Aorta (tissue), 5 donors: ENCODE measurements around the gene OSBPL3. TPM values are rescaled to one million over a fixed set of nuclear protein-coding genes. Genes with fewer than 3 reads are reported as not detected.
A peak's percentile ranks its signal among the peaks of the same experiment; 100 is the strongest.

Experiments
- ATAC-seq: fragments of 200-7000 bp; cut with Tn5 transposase; one replicate; pipeline ENCODE4 v1.9.1; 2022; ENCODE audit warnings: moderate library complexity; ENCODE audit not compliant: low FRiP score
- DNase-seq, 2 donors: peaks; one replicate each; pipeline ENCODE4 v3.0.0-alpha.2; 2020
- H3K27ac ChIP-seq, 2 donors: one replicate each; pipeline ENCODE4 v1.5.1; 2013; ENCODE audit warnings: low read length in 2 of 2, mild to moderate bottlenecking in 2 of 2, moderate library complexity in 2 of 2, control low read depth in 1 of 2, inconsistent platforms in 1 of 2, low read depth in 1 of 2
- H3K27me3 ChIP-seq, 2 donors: one replicate each; pipeline ENCODE4 v1.6.1; 2013; ENCODE audit warnings: control low read depth in 1 of 2, low read length in 1 of 2, mild to moderate bottlenecking in 1 of 2, moderate library complexity in 1 of 2; ENCODE audit not compliant: insufficient read depth in 2 of 2, control insufficient read depth in 1 of 2
- H3K36me3 ChIP-seq, 2 donors: one replicate each; pipeline ENCODE4 v1.6.1; 2013; ENCODE audit warnings: control low read depth in 1 of 2, low read length in 1 of 2, mild to moderate bottlenecking in 1 of 2; ENCODE audit not compliant: insufficient read depth in 2 of 2, control insufficient read depth in 1 of 2
- H3K4me1 ChIP-seq, 2 donors: one replicate each; pipeline ENCODE4 v1.6.1; 2013; ENCODE audit warnings: low read length in 2 of 2, control low read depth in 1 of 2, mild to moderate bottlenecking in 1 of 2, moderate library complexity in 1 of 2; ENCODE audit not compliant: insufficient read depth in 2 of 2, control insufficient read depth in 1 of 2
- H3K4me3 ChIP-seq, 2 donors: one replicate each; pipeline ENCODE4 v1.5.1; 2013; ENCODE audit warnings: low read length in 2 of 2, control low read depth in 1 of 2, mild to moderate bottlenecking in 1 of 2
- H3K9me3 ChIP-seq: one replicate; pipeline ENCODE4 v1.6.1; 2013; ENCODE audit warnings: mild to moderate bottlenecking, low read length; ENCODE audit not compliant: control insufficient read depth
- WGBS, 2 donors: extraction: QIAGEN DNeasy Blood & Tissue Kit; methylation state at CpG; one replicate each; pipeline ENCODE4 v1.1.7; 2013; 5-methylcytosine and 5-hydroxymethylcytosine counted together
- intact Hi-C, 2 donors: fragments of 100-400 bp; cut with DNase I; formaldehyde crosslinking; loops; one replicate each; pipeline versions ENCODE4 v1.14.2 to v1.15.0; 2022
- polyA plus RNA-seq, 2 donors: library from polyadenylated mRNA; stranded (reverse); fragments of 200-250 nt; gene quantifications; one replicate each; pipeline ENCODE4 v1.2.3, GENCODE V29; 2013
- total RNA-seq, 2 donors: library from RNA; stranded (reverse); fragmentation: NEBNext Ultra II Directional; extraction: Animal tissue kit (Norgen Biotek cat#: 25700); gene quantifications; one replicate each; pipeline ENCODE4 v1.2.1, GENCODE V29; 2021
- donor health status: healthy with polysubstance abuse.
- donor health status: Bipolar disorder and iron deficiency.
- donor health status: DM: no; HTN: no; CAD: no.
- donor health status: DM: no; HTN: no; CAD: no.
- donor health status: DM: yes; HTN: yes; CAD: no.

The OSBPL3 gene
- total and polyA plus RNA-seq, 4 donors: 0.41 to 15.6 (median 5.6) TPM

DNA sequence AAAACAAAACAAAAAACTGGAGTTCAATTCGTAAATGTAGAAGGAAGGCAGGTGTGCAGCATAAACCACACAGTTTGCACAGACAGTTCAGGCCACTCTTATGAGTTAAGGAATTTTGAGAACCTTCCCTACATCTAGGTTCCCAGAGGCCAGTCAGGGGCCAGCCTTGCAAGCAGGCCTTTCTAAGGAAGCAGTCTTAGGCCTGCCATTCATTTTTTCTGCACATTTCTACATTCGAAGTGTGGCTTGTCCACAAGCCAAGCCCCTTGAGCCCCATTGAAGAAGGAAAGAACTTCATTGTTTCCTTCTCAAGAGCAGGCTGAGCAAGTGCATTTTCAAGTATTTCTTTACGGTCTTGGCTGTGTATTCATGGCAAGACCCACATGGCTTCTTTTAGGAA is 11.4 kb upstream of the OSBPL3 start:
- intact Hi-C loops: no loop called here
- Histone ChIP-seq H3K27ac (no peak overlapping the region), H3K4me1 (no peaks in the 10 kb centered on the region), H3K4me3 (no peak overlapping the region), H3K27me3 (no peaks in the 10 kb centered on the region), H3K36me3 (no peaks in the 10 kb centered on the region), H3K9me3 (no peaks in the 10 kb centered on the region)
- no peak for ATAC-seq
- 80 to 82% methylated on average over 3 of the region's 3 CpGs for WGBS, 2 donors
- DNase-seq: no peak

GRCh38 chr7:24987331-24987842 is 7.4 kb upstream of the OSBPL3 start:
- DNase-seq (no peak), ATAC-seq (no peak)
- Histone ChIP-seq H3K4me1 (no peaks in the 10 kb centered on the region), H3K27me3 (no peaks in the 10 kb centered on the region), H3K4me3 (no peak overlapping the region), H3K9me3 (no peaks in the 10 kb centered on the region), H3K27ac (no peak overlapping the region), H3K36me3 (no peaks in the 10 kb centered on the region)
- intact Hi-C loops: no loop called here
- WGBS, 2 donors: 85 to 90% methylated on average over 1 of the region's 1 CpG

DNA sequence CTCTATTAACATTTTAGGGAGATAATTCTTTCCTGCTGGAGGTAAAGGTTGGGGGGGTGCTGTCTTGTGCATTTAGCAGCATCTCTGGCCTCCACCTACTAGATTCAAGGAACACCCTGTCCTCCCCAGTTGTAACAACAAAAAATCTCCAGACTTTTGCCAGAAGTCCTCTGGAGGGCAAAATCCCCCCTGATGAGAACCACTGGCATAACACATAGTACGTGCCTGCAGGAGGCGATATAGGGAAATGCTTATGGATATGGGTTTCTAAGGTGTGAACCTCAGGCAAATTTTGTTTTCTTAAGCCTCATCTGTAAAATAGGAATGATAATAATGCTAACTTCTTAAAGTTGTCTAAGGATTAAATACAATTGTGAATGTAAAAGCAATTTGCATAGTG is 2.9 kb upstream of the OSBPL3 start:
- 97 to 98% methylated on average over 2 of the region's 2 CpGs for WGBS, 2 donors
- no peaks in the 10 kb centered on the region for H3K36me3 ChIP-seq
- H3K27ac ChIP-seq: no peak overlapping the region
- no peaks in the 10 kb centered on the region for H3K9me3 ChIP-seq
- H3K4me3 ChIP-seq: no peak overlapping the region
- ATAC-seq: no peak
- intact Hi-C loops: loop anchor here (5.0 kb wide), 2 partner anchors 151 to 161 kb away; no protein-coding TSS in a partner anchor
- no peak for DNase-seq
- no peaks in the 10 kb centered on the region for H3K27me3 ChIP-seq
- H3K4me1 ChIP-seq: no peaks in the 10 kb centered on the region

DNA sequence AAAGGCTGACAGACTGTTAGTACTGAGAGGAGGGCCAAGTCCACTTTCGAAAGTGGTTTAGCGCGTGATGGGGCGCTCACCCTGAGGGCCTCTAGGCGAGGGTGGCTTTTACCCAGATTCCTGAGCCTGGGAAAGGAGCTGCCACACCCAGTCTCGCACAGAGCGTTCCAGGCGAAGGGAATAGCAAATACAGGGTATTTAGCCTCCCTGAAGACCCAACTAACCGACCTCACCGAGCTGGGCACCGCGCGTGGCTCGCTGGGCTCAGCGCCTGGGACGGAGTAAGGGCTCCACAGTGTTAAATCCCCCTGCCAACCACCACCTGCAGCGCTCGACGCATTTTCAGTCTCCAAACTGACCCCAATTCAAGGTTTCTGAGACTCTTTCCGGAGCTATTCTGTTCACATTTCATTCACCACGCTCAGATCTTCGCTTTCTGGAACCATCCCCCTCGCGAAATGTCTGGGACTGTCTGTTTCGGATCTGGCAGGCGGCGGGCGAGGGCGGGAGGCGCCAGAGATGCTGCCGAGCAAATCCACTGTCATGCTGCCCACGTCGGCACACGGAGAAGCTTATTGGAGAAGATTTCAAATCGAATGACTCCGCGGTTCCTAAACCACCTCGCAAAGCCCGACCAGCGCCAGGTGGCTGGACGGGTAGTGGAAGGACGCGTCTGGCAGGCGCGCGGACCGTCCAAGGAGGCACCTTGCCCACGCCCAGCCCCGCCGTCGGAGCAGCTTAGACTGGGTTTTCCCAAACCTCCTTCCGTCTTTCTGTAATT is 1.4 kb upstream of the OSBPL3 start:
- intact Hi-C loops: loop anchor here (5.0 kb wide), 2 partner anchors 149 to 159 kb away; no protein-coding TSS in a partner anchor
- H3K9me3 ChIP-seq: no peaks in the 10 kb centered on the region
- peak; percentile 74 to 82 for DNase-seq
- H3K27ac ChIP-seq: no peak overlapping the region
- peak overlapping the region; percentile 83 to 90 for H3K4me3 ChIP-seq
- no peaks in the 10 kb centered on the region for H3K27me3 ChIP-seq
- ATAC-seq: peak; percentile 4
- WGBS, 2 donors: 2 to 3% methylated on average over 52 of the region's 52 CpGs
- H3K4me1 ChIP-seq: no peaks in the 10 kb centered on the region
- no peaks in the 10 kb centered on the region for H3K36me3 ChIP-seq

DNA sequence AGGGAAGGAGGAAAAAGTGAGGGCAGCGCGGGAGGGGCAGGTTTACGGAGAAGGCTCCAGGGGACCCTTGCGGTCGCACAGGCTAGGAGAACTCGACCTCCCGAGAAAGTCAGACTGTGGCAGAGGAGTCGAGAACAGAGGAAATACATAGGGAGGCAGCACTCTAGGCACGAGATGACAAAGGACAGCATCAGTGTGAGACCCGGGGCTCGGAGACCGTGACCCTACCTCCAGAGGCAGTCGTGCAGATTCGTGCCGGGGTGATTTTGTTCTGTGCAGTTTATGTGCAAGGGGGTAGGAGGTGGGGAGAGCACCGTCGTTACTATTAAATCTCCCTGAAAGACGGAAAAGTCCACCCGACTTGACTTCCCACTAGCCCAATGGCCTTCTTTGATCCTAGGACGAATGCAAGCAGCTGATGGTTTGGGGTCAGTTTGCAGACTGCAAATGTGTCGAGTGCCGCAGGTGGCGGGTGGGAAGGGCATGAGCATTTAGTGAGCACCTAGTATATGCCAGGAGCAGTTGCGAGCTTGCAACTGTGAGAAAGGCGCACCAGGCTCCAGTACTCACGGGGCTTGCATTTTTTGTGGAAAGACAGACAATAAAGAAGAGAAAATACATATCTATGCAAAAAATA is 674 bp upstream of the OSBPL3 start:
- Histone ChIP-seq H3K36me3 (no peaks in the 10 kb centered on the region), H3K4me1 (no peaks in the 10 kb centered on the region), H3K27ac (peak overlapping the region in 1 of 2 donors; percentile 65), H3K4me3 (peak overlapping the region; percentile 83 to 90), H3K27me3 (no peaks in the 10 kb centered on the region), H3K9me3 (no peaks in the 10 kb centered on the region)
- ATAC-seq (no peak), DNase-seq (peak in 1 of 2 donors; percentile 50)
- WGBS, 2 donors: 4 to 5% methylated on average over 26 of the region's 26 CpGs
- intact Hi-C loops: loop anchor here (5.0 kb wide), 2 partner anchors 148 to 158 kb away; no protein-coding TSS in a partner anchor

DNA sequence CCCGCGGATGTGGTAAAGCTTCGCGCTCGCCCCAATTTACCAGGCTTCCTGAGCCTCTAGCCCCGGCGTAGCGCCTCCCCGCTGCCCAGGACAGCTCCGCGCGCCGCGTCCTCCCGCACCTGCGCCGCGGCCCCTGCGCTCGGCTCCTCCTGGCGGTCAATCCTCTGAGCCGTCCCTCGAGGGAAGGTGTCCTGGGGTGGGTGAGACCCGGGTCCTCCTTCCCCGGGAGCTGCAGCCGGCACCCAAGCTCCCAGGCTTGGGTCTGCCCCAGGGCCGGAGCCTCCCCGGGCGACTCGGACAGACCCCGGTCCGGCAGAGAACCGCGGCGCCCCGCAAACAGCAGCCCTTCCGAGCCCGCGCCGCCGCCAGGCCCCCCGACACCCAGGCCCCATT is 512 bp downstream of the OSBPL3 start:
- H3K4me3 ChIP-seq: peak overlapping the region; percentile 77 to 90
- no peaks in the 10 kb centered on the region for H3K9me3 ChIP-seq
- DNase-seq (peak; percentile 79 to 84), ATAC-seq (peak; percentile 43)
- 1% methylated on average over 33 to 42 of the region's 42 CpGs for WGBS, 2 donors
- intact Hi-C loops: no loop called here
- no peaks in the 10 kb centered on the region for H3K27me3 ChIP-seq
- H3K4me1 ChIP-seq: no peaks in the 10 kb centered on the region
- H3K27ac ChIP-seq: no peak overlapping the region
- no peaks in the 10 kb centered on the region for H3K36me3 ChIP-seq

DNA sequence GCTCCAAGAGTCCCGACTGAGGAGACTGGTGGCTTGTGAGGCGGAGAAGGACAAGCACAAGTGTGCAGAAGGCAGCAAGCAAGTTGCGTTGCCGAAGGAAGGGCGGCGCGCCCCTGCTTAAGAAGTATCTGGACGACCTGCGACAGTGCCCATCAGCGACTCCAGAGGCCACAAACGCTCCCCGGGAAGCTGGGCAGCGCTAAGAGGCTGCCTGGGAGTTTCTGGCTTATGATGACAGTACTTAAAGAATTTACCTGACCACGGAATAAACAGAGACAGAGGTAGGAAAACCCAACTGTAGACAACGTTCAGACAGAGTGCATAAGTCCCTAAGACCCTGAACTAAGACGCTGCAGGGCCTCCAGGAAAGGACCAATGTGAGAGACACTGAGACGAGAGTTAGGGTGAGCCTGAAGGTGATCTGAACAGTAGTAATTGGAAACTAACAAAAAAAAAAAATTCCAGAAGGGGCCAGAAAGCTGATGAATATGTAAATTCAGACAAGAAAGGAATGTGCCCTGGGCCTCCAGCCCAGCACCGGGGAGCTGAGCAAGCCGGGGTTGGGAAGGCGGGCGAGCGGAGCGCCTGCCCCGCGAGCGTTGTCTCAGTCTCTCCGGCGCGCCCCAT is 1.0 kb downstream of the OSBPL3 start:
- no peak for DNase-seq
- Histone ChIP-seq H3K36me3 (no peaks in the 10 kb centered on the region), H3K9me3 (no peaks in the 10 kb centered on the region), H3K27ac (no peak overlapping the region), H3K27me3 (no peaks in the 10 kb centered on the region), H3K4me1 (no peaks in the 10 kb centered on the region), H3K4me3 (peak overlapping the region; percentile 77 to 90)
- 29 to 33% methylated on average over 29 of the region's 29 CpGs for WGBS, 2 donors
- no peak for ATAC-seq
- intact Hi-C loops: no loop called here

- DNase-seq (no peak), ATAC-seq (no peak)
- no peaks in the 10 kb centered on the region for H3K4me1 ChIP-seq
- 78 to 82% methylated on average over 4 of the region's 4 CpGs for WGBS, 2 donors
- H3K36me3 ChIP-seq: no peaks in the 10 kb centered on the region
- no peaks in the 10 kb centered on the region for H3K9me3 ChIP-seq
- intact Hi-C loops: no loop called here
- no peak overlapping the region for H3K27ac ChIP-seq
- H3K27me3 ChIP-seq: no peaks in the 10 kb centered on the region
- no peak overlapping the region for H3K4me3 ChIP-seq
Measured at GRCh38 chr7:24975644-24976260, 4.2 kb downstream of the OSBPL3 start.
